ENCODE data around the gene SAMSN1. TPM values are rescaled to one million over a fixed set of nuclear protein-coding genes. Genes with fewer than 3 reads are reported as not detected.

Gene SAMSN1
- polyA plus RNA-seq, 1 donor (not counting 4 experiments of a cell fraction or from before 2014, with no cell fraction given), result not detected

DNA sequence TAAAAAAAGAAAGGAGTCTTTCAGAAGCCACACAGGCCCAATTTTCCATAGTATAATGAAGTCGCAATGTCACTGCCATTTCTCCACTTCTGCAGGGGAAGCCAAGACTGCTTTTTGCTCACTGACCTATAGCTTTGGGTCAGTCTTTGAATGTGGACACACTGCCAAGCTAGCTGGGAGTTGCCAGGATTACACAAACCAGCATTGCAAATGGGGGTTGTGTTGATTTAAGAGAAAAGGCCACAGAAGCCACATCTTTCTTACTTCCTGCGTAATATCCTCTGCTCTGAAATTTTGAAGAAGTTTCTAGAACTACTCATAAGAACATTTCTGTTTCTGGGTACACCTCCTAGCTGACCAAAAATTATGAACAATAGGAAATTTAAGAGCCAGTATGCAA is 45.8 kb upstream of the SAMSN1 start:
- Histone ChIP-seq H4K20me1 (ENCODE audit: control insufficient read depth, extremely low read depth, insufficient read depth, low read length) (no peaks in the 10 kb centered on the region), H3K9me3 (ENCODE audit: control insufficient read depth, low read depth, low read length) (no peaks in the 10 kb centered on the region), H3K36me3 (ENCODE audit: control insufficient read depth in 2 of 2, extremely low read depth in 1 of 2, insufficient read depth in 2 of 2, low read length in 2 of 2) (no peaks in the 10 kb centered on the region), H3K27me3 (ENCODE audit: control insufficient read depth, extremely low read depth, insufficient read depth, low read length) (no peaks in the 10 kb centered on the region), H3K9me1 (ENCODE audit: control insufficient read depth, extremely low read depth, insufficient read depth, low read length) (no peaks in the 10 kb centered on the region), H3K4me1 (ENCODE audit: control insufficient read depth, extremely low read depth, insufficient read depth, low read length) (no peaks in the 10 kb centered on the region), H2AFZ (ENCODE audit: control insufficient read depth, low read length) (no peak overlapping the region), H3K27ac (ENCODE audit: control insufficient read depth, insufficient read depth, low read length) (no peak overlapping the region), H3K4me2 (ENCODE audit: control insufficient read depth, extremely low read depth, insufficient read depth, low read depth, low read length) (no peak overlapping the region), H3K4me3 (ENCODE audit: control insufficient read depth in 2 of 3, extremely low read depth in 1 of 3, insufficient read depth in 2 of 3, low read depth in 1 of 3, low read length in 3 of 3) (no peak overlapping the region), H3K9ac (ENCODE audit: control insufficient read depth, extremely low read depth, insufficient read depth, low read length) (no peak overlapping the region), H3K79me2 (ENCODE audit: control insufficient read depth, insufficient read depth, low read length) (no peaks in the 10 kb centered on the region)
- DNase-seq (ENCODE audit: low read depth, low spot score) (no peak), FAIRE-seq (no peak)
- dilution Hi-C loops (cut with MboI; ENCODE audit: extremely low pct_ligation_motif_present, low sequenced_read_pairs), result no loop called here
- no peak for TF ChIP-seq EZH2 (IDR thresholded peaks at IDR 0.05; ENCODE audit: low read length)
- TF ChIP-seq, protein P1, sequence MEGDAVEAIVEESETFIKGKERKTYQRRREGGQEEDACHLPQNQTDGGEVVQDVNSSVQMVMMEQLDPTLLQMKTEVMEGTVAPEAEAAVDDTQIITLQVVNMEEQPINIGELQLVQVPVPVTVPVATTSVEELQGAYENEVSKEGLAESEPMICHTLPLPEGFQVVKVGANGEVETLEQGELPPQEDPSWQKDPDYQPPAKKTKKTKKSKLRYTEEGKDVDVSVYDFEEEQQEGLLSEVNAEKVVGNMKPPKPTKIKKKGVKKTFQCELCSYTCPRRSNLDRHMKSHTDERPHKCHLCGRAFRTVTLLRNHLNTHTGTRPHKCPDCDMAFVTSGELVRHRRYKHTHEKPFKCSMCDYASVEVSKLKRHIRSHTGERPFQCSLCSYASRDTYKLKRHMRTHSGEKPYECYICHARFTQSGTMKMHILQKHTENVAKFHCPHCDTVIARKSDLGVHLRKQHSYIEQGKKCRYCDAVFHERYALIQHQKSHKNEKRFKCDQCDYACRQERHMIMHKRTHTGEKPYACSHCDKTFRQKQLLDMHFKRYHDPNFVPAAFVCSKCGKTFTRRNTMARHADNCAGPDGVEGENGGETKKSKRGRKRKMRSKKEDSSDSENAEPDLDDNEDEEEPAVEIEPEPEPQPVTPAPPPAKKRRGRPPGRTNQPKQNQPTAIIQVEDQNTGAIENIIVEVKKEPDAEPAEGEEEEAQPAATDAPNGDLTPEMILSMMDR (optimal IDR thresholded peaks at IDR 0.05 in 1 of 3, IDR thresholded peaks at IDR 0.05 in 1 of 3, conservative IDR thresholded peaks at IDR 0.05 in 1 of 3; ENCODE audit: extremely low read depth in 1 of 3, insufficient read depth in 2 of 3, low read length in 3 of 3), result no peak

DNA sequence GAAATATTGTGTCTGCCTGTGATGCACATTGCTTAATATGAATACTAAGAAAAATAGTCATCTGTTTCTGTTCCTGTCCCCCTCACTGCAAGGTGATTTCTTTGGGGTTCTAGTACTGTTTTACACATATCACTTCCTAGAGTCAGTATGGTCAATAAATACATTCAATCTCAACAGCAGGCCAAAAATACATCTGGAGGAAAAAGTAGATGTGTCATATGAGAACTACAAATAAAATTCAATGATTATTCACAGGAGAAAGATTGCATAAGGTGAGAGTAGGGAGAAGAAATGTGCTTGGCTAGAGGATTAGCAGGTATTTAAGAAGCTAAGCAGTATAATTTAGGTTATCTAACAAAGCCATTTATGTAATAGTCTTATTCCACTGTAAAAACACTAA is 45.3 kb upstream of the SAMSN1 start:
- H3K36me3 ChIP-seq (ENCODE audit: control insufficient read depth in 2 of 2, extremely low read depth in 1 of 2, insufficient read depth in 2 of 2, low read length in 2 of 2), result no peaks in the 10 kb centered on the region
- H3K27ac ChIP-seq (ENCODE audit: control insufficient read depth, insufficient read depth, low read length), result no peak overlapping the region
- no peak overlapping the region for H2AFZ ChIP-seq (ENCODE audit: control insufficient read depth, low read length)
- H3K9me1 ChIP-seq (ENCODE audit: control insufficient read depth, extremely low read depth, insufficient read depth, low read length), result no peaks in the 10 kb centered on the region
- H3K4me3 ChIP-seq (ENCODE audit: control insufficient read depth in 2 of 3, extremely low read depth in 1 of 3, insufficient read depth in 2 of 3, low read depth in 1 of 3, low read length in 3 of 3), result no peak overlapping the region
- no peak overlapping the region for H3K4me2 ChIP-seq (ENCODE audit: control insufficient read depth, extremely low read depth, insufficient read depth, low read depth, low read length)
- no peaks in the 10 kb centered on the region for H3K9me3 ChIP-seq (ENCODE audit: control insufficient read depth, low read depth, low read length)
- FAIRE-seq, result no peak
- H3K27me3 ChIP-seq (ENCODE audit: control insufficient read depth, extremely low read depth, insufficient read depth, low read length), result no peaks in the 10 kb centered on the region
- H3K79me2 ChIP-seq (ENCODE audit: control insufficient read depth, insufficient read depth, low read length), result no peaks in the 10 kb centered on the region
- no peaks in the 10 kb centered on the region for H3K4me1 ChIP-seq (ENCODE audit: control insufficient read depth, extremely low read depth, insufficient read depth, low read length)
- no peak overlapping the region for H3K9ac ChIP-seq (ENCODE audit: control insufficient read depth, extremely low read depth, insufficient read depth, low read length)
- dilution Hi-C loops (cut with MboI; ENCODE audit: extremely low pct_ligation_motif_present, low sequenced_read_pairs), result no loop called here
- no peaks in the 10 kb centered on the region for H4K20me1 ChIP-seq (ENCODE audit: control insufficient read depth, extremely low read depth, insufficient read depth, low read length)
- DNase-seq (ENCODE audit: low read depth, low spot score), result no peak
- TF ChIP-seq, protein P1 (optimal IDR thresholded peaks at IDR 0.05 in 1 of 3, IDR thresholded peaks at IDR 0.05 in 1 of 3, conservative IDR thresholded peaks at IDR 0.05 in 1 of 3; ENCODE audit: extremely low read depth in 1 of 3, insufficient read depth in 2 of 3, low read length in 3 of 3), result no peak
- no peak for TF ChIP-seq EZH2 (IDR thresholded peaks at IDR 0.05; ENCODE audit: low read length)

Measured in keratinocyte (primary cell).